Measurements from ENCODE around the gene MORN5.

MORN5 gene

DNA sequence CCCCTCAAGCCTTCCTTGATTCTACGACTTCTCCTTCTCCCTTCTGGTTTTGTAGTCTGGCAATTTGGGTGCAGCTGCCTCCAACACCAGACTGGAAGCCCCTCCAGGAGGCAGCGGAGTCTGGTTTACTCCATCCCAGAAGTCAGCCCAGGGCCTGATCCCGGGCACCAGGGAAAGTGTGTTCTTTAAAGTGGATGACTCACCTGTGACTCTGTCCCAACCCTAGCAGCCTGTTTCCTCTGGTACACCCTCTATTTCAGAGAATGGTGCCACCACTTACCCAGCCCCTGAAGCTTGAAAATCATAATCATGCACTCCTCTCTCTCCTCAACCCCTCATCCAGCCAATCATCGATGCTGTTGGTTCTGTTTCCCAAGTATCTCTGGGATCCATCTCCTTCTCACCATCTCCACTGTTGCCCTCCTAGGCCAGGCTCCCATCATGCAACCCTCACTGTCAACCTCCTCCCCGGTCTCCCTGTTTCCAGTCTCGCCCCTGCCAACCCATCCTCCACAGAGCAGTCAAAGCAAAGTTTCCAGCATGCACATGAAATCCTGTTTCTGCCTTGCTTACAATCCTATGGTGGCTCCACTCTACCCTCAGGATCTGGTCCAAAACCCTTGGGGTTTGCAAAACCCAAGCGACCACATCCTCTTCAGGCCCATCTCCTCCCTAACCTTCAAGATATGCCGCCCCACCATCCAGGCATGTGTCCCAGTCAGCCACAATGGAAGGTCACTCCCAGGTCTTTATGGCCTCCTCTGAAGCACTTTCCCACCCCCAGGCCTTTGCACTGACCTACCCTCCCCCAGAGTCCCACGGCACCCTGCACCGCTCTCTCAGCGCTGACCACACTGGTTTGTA, 58.6 kb downstream of the MORN5 start:
- Histone ChIP-seq H3K27ac (ENCODE audit: low read length) (no peak overlapping the region), H3K36me3 (ENCODE audit: control insufficient read depth in 1 of 2, insufficient read depth in 2 of 2, low read length in 2 of 2) (no peaks in the 10 kb centered on the region), H3K9me3 (ENCODE audit: control insufficient read depth in 1 of 2, low read length in 2 of 2) (no peaks in the 10 kb centered on the region), H3K4me1 (ENCODE audit: control insufficient read depth in 1 of 2, insufficient read depth in 2 of 2, low read length in 2 of 2) (peaks cover 7 to 46% of the 10 kb centered on the region in 2 donors), H3K27me3 (ENCODE audit: low read depth, low read length) (peaks cover 76% of the 10 kb centered on the region), H3K4me3 (ENCODE audit: low read depth in 1 of 2, low read length in 2 of 2) (no peak overlapping the region)

- peak overlapping the region; percentile 4 to 46 for H3K4me3 ChIP-seq (ENCODE audit: low read depth in 1 of 2, low read length in 2 of 2)
- peaks cover 7 to 38% of the 10 kb centered on the region in 2 donors for H3K4me1 ChIP-seq (ENCODE audit: control insufficient read depth in 1 of 2, insufficient read depth in 2 of 2, low read length in 2 of 2)
- no peaks in the 10 kb centered on the region for H3K9me3 ChIP-seq (ENCODE audit: control insufficient read depth in 1 of 2, low read length in 2 of 2)
- H3K36me3 ChIP-seq (ENCODE audit: control insufficient read depth in 1 of 2, insufficient read depth in 2 of 2, low read length in 2 of 2): no peaks in the 10 kb centered on the region
- peaks cover 77% of the 10 kb centered on the region for H3K27me3 ChIP-seq (ENCODE audit: low read depth, low read length)
- no peak overlapping the region for H3K27ac ChIP-seq (ENCODE audit: low read length)
These were observed 59.5 kb downstream of the MORN5 start for GRCh38 chr9:122218935-122219855.

- Histone ChIP-seq H3K36me3 (ENCODE audit: control insufficient read depth in 1 of 2, insufficient read depth in 2 of 2, low read length in 2 of 2) (no peaks in the 10 kb centered on the region), H3K4me1 (ENCODE audit: control insufficient read depth in 1 of 2, insufficient read depth in 2 of 2, low read length in 2 of 2) (peaks cover 7 to 33% of the 10 kb centered on the region in 2 donors), H3K27me3 (ENCODE audit: low read depth, low read length) (peaks cover 79% of the 10 kb centered on the region), H3K27ac (ENCODE audit: low read length) (no peak overlapping the region), H3K4me3 (ENCODE audit: low read depth in 1 of 2, low read length in 2 of 2) (peak overlapping the region; percentile 4 to 46), H3K9me3 (ENCODE audit: control insufficient read depth in 1 of 2, low read length in 2 of 2) (no peaks in the 10 kb centered on the region)
These were observed 60.4 kb downstream of the MORN5 start for GRCh38 chr9:122219856-122220672.

GRCh38 chr9:122220673-122221182, 61.0 kb downstream of the MORN5 start:
- H3K9me3 ChIP-seq (ENCODE audit: control insufficient read depth in 1 of 2, low read length in 2 of 2): no peaks in the 10 kb centered on the region
- no peak overlapping the region for H3K27ac ChIP-seq (ENCODE audit: low read length)
- peaks cover 7 to 37% of the 10 kb centered on the region in 2 donors for H3K4me1 ChIP-seq (ENCODE audit: control insufficient read depth in 1 of 2, insufficient read depth in 2 of 2, low read length in 2 of 2)
- no peaks in the 10 kb centered on the region for H3K36me3 ChIP-seq (ENCODE audit: control insufficient read depth in 1 of 2, insufficient read depth in 2 of 2, low read length in 2 of 2)
- peaks cover 79% of the 10 kb centered on the region for H3K27me3 ChIP-seq (ENCODE audit: low read depth, low read length)
- H3K4me3 ChIP-seq (ENCODE audit: low read depth in 1 of 2, low read length in 2 of 2): no peak overlapping the region

- peaks cover 7 to 43% of the 10 kb centered on the region in 2 donors for H3K4me1 ChIP-seq (ENCODE audit: control insufficient read depth in 1 of 2, insufficient read depth in 2 of 2, low read length in 2 of 2)
- H3K9me3 ChIP-seq (ENCODE audit: control insufficient read depth in 1 of 2, low read length in 2 of 2): no peaks in the 10 kb centered on the region
- H3K4me3 ChIP-seq (ENCODE audit: low read depth in 1 of 2, low read length in 2 of 2): no peak overlapping the region
- peaks cover 82% of the 10 kb centered on the region for H3K27me3 ChIP-seq (ENCODE audit: low read depth, low read length)
- no peaks in the 10 kb centered on the region for H3K36me3 ChIP-seq (ENCODE audit: control insufficient read depth in 1 of 2, insufficient read depth in 2 of 2, low read length in 2 of 2)
- H3K27ac ChIP-seq (ENCODE audit: low read length): no peak overlapping the region
These were observed 61.6 kb downstream of the MORN5 start for GRCh38 chr9:122221183-122221811.

DNA sequence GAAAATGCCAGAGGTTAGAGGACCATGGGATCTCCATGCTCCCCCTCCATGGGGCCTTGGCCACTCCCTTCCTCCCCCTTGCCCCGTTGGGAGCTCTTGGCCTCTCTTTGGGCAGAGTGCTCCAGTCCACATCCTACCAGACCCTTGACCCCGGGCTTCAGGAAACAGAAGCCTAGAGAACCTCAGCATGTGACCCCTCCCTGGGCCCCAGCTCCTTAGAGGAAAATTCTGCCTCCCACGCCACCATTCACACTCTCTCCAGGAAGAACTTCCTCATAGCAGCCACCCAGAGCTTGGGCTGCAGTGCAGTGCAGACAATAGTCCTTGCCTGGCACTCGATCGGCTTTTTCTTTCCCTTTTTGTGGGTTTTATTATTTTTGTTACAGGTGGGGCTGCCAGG, 63.1 kb downstream of the MORN5 start:
- Histone ChIP-seq H3K36me3 (ENCODE audit: control insufficient read depth in 1 of 2, insufficient read depth in 2 of 2, low read length in 2 of 2) (no peaks in the 10 kb centered on the region), H3K27me3 (ENCODE audit: low read depth, low read length) (peaks cover 84% of the 10 kb centered on the region), H3K4me3 (ENCODE audit: low read depth in 1 of 2, low read length in 2 of 2) (no peak overlapping the region), H3K4me1 (ENCODE audit: control insufficient read depth in 1 of 2, insufficient read depth in 2 of 2, low read length in 2 of 2) (peaks cover 7 to 56% of the 10 kb centered on the region in 2 donors), H3K27ac (ENCODE audit: low read length) (no peak overlapping the region), H3K9me3 (ENCODE audit: control insufficient read depth in 1 of 2, low read length in 2 of 2) (no peaks in the 10 kb centered on the region)

DNA sequence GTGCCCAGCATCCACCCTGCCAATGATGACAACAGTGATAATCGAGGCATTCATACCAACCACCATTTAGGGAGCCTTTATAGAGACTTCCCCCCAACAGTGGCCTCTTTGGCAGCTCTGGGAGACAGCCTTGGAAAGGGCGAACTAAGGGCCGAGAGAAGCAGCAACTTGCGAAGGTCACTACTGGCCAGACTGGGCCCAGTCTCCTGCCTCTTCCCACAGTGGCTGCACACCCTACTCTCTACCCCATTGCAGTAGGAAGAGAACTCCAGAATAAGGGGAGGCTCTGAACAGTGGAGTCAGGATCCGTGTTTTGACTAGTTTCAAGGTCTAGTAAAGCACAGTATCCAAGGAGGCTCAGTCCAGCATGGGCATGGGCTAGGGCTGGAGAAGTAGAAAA, 63.7 kb downstream of the MORN5 start:
- Histone ChIP-seq H3K27me3 (ENCODE audit: low read depth, low read length) (peaks cover 80% of the 10 kb centered on the region), H3K36me3 (ENCODE audit: control insufficient read depth in 1 of 2, insufficient read depth in 2 of 2, low read length in 2 of 2) (no peaks in the 10 kb centered on the region), H3K4me3 (ENCODE audit: low read depth in 1 of 2, low read length in 2 of 2) (no peak overlapping the region), H3K27ac (ENCODE audit: low read length) (no peak overlapping the region), H3K9me3 (ENCODE audit: control insufficient read depth in 1 of 2, low read length in 2 of 2) (no peaks in the 10 kb centered on the region), H3K4me1 (ENCODE audit: control insufficient read depth in 1 of 2, insufficient read depth in 2 of 2, low read length in 2 of 2) (peaks cover 7 to 61% of the 10 kb centered on the region in 2 donors)

DNA sequence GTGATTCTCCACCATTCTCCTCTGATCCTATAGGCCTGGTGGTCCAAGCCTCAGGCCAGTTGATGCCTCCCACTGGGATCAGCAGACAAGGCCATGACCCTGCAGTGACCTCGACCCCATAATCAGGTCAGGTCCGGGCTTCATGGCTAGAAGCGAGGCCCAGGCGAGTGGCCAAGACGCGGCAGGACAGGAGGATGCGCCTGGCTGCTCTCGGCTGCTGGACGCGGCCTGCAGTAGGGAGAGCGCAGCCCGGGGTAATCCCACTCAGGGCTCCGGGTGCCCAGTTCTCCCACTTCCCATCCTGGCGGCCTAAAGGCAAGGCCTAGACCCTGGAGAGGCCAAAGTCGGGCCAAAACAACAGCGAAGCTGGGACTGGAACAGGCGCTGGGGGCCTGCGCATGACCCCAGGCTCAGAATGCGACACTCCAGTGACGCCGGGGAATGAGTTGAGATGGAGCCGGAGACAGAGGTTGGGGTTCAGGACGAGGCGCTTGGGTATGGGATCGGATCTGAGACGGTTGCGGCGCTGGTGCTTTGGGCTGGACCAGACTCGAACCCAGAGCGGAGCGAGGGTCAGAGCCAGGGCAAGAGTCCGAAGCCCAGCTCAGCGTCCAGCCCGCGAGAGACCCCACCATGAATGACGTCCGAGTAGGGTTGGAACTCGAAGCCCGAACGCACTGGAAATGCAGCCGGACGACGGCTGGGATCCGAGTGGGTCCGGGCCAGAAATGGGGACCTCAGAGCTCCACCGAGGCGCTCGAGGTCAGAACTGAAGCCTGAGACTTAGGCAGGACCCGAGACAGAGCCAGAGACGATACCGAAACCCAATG, 65.8 kb downstream of the MORN5 start:
- peaks cover 0 to 46% of the 10 kb centered on the region in 2 donors for H3K4me1 ChIP-seq (ENCODE audit: control insufficient read depth in 1 of 2, insufficient read depth in 2 of 2, low read length in 2 of 2)
- H3K9me3 ChIP-seq (ENCODE audit: control insufficient read depth in 1 of 2, low read length in 2 of 2): no peaks in the 10 kb centered on the region
- no peak overlapping the region for H3K27ac ChIP-seq (ENCODE audit: low read length)
- peaks cover 76% of the 10 kb centered on the region for H3K27me3 ChIP-seq (ENCODE audit: low read depth, low read length)
- no peaks in the 10 kb centered on the region for H3K36me3 ChIP-seq (ENCODE audit: control insufficient read depth in 1 of 2, insufficient read depth in 2 of 2, low read length in 2 of 2)
- H3K4me3 ChIP-seq (ENCODE audit: low read depth in 1 of 2, low read length in 2 of 2): peak overlapping the region in 1 of 2 donors; percentile 54

DNA sequence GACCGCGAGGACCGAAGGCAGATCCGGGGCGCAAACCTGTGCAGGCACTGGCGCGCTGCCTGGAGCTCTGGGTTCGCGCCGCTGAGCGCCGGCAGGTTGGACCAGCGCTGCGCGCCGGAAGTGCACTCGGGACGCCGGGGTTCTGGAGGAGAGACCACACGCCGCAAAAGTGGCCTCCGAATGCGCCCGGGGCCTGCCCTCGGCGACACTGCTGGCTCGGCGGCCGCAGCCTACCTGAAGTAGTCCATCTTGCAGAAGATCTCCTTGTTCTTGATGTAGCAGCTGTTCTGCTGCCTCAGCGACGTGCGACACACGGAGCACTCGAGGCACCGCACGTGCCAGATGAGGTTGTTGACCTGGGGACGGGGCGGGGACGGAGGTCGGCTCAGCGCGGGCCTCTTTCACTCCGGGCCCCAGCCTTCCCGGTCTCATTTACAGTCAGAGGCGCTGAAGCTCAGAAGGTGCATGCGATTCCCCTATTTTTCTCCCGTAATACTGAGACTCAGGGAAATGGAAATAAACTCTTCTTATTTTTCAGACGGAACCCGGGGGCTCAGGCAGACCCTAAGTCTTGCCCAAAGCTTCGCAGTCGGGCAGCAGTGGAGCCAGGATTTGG, 66.5 kb downstream of the MORN5 start:
- Histone ChIP-seq H3K4me3 (ENCODE audit: low read depth in 1 of 2, low read length in 2 of 2) (peak overlapping the region in 1 of 2 donors; percentile 54), H3K9me3 (ENCODE audit: control insufficient read depth in 1 of 2, low read length in 2 of 2) (no peaks in the 10 kb centered on the region), H3K36me3 (ENCODE audit: control insufficient read depth in 1 of 2, insufficient read depth in 2 of 2, low read length in 2 of 2) (no peaks in the 10 kb centered on the region), H3K27ac (ENCODE audit: low read length) (no peak overlapping the region), H3K27me3 (ENCODE audit: low read depth, low read length) (peaks cover 75% of the 10 kb centered on the region), H3K4me1 (ENCODE audit: control insufficient read depth in 1 of 2, insufficient read depth in 2 of 2, low read length in 2 of 2) (peaks cover 0 to 40% of the 10 kb centered on the region in 2 donors)
